CD4-positive, alpha-beta memory T cell (primary cell): ENCODE results near the gene COL13A1. TPM values are rescaled to one million over a fixed set of nuclear protein-coding genes. Genes with fewer than 3 reads are reported as not detected.

Experiments used
- CTCF ChIA-PET: fragments of 350-600 bp; sonication (Branson Sonifier 250); formaldehyde crosslinking; loops from one replicate; lab custom pipeline; 2021; ENCODE audit warnings: inconsistent platforms; ENCODE audit not compliant: partially characterized antibody; lab: Charles Lee
- POLR2A ChIA-PET: fragments of 350-600 bp; sonication (Branson Sonifier 250); formaldehyde crosslinking; loops from one replicate; lab custom pipeline; 2021; ENCODE audit not compliant: partially characterized antibody; lab: Charles Lee
- DNase-seq, 5 donors: peaks; one replicate each; pipeline versions ENCODE4 v3.0.0 to v3.0.0-alpha.2; 2020 to 2022; ENCODE audit warnings: mixed read lengths in 1 of 5
- H3K27ac ChIP-seq: one replicate; pipeline ENCODE4 v1.7.0; 2013; ENCODE audit warnings: low read depth, low read length
- H3K27me3 ChIP-seq: 2 replicates; pipeline ENCODE4 v1.7.0; 2013; ENCODE audit warnings: mild to moderate bottlenecking, low read length, moderate library complexity; ENCODE audit not compliant: insufficient read depth
- H3K36me3 ChIP-seq: 2 replicates; pipeline ENCODE4 v1.7.0; 2013; ENCODE audit warnings: mild to moderate bottlenecking, low read length, moderate library complexity; ENCODE audit not compliant: insufficient read depth
- H3K4me1 ChIP-seq: 2 replicates; pipeline ENCODE4 v1.7.0; 2013; ENCODE audit warnings: mild to moderate bottlenecking, low read length, moderate library complexity; ENCODE audit not compliant: insufficient read depth
- H3K4me3 ChIP-seq, 2 donors: one replicate each; pipeline ENCODE4 v1.7.0; 2013; ENCODE audit warnings: low read length in 2 of 2, mild to moderate bottlenecking in 1 of 2
- H3K9me3 ChIP-seq, 2 donors: one replicate each; pipeline ENCODE4 v1.7.0; 2013; ENCODE audit warnings: low read length in 2 of 2, control low read depth in 1 of 2; ENCODE audit not compliant: control insufficient read depth in 1 of 2
- H3K27ac Mint-ChIP-seq, 7 donors: one replicate each; pipeline ENCODE4 v1.8.0; 2020 to 2021; ENCODE audit warnings: mixed read lengths in 7 of 7, mild to moderate bottlenecking in 6 of 7, inconsistent platforms in 3 of 7, moderate library complexity in 3 of 7
- H3K27me3 Mint-ChIP-seq, 2 donors: one replicate each; pipeline ENCODE4 v1.8.0; 2020 to 2021; ENCODE audit warnings: mixed read lengths in 2 of 2
- H3K36me3 Mint-ChIP-seq, 2 donors: one replicate each; pipeline ENCODE4 v1.8.0; 2020 to 2021; ENCODE audit warnings: mixed read lengths in 2 of 2, inconsistent platforms in 1 of 2, mild to moderate bottlenecking in 1 of 2
- H3K4me1 Mint-ChIP-seq, 4 donors: one replicate each; pipeline ENCODE4 v1.8.0; 2020 to 2021; ENCODE audit warnings: mixed read lengths in 4 of 4, mild to moderate bottlenecking in 1 of 4
- H3K4me3 Mint-ChIP-seq, 8 donors: one replicate each; pipeline ENCODE4 v1.8.0; 2020 to 2021; ENCODE audit warnings: mixed read lengths in 8 of 8, mild to moderate bottlenecking in 7 of 8, moderate library complexity in 6 of 8, inconsistent platforms in 3 of 8
- H3K9me3 Mint-ChIP-seq, 8 donors: one replicate each; pipeline ENCODE4 v1.8.0; 2020 to 2021; ENCODE audit warnings: mixed read lengths in 8 of 8, mild to moderate bottlenecking in 5 of 8, inconsistent platforms in 3 of 8, moderate library complexity in 1 of 8
- intact Hi-C: fragments of 100-400 bp; cut with micrococcal nuclease; formaldehyde crosslinking; loops from one replicate; pipeline ENCODE4 v1.15.1; 2023
- polyA plus RNA-seq, 2 donors: library from polyadenylated mRNA; unstranded; fragments of 300-500 nt; fragmentation: Illumina TruSeq; gene quantifications; one replicate each; pipeline ENCODE4 v1.2.3, GENCODE V29; 2021
- total RNA-seq, 2 experiments: library from RNA; stranded (reverse); gene quantifications; one replicate each; pipeline ENCODE4 v1.2.3, GENCODE V29; 2021

The COL13A1 gene
- total and polyA plus RNA-seq, 4 experiments from 2014 or later, result not detected

DNA sequence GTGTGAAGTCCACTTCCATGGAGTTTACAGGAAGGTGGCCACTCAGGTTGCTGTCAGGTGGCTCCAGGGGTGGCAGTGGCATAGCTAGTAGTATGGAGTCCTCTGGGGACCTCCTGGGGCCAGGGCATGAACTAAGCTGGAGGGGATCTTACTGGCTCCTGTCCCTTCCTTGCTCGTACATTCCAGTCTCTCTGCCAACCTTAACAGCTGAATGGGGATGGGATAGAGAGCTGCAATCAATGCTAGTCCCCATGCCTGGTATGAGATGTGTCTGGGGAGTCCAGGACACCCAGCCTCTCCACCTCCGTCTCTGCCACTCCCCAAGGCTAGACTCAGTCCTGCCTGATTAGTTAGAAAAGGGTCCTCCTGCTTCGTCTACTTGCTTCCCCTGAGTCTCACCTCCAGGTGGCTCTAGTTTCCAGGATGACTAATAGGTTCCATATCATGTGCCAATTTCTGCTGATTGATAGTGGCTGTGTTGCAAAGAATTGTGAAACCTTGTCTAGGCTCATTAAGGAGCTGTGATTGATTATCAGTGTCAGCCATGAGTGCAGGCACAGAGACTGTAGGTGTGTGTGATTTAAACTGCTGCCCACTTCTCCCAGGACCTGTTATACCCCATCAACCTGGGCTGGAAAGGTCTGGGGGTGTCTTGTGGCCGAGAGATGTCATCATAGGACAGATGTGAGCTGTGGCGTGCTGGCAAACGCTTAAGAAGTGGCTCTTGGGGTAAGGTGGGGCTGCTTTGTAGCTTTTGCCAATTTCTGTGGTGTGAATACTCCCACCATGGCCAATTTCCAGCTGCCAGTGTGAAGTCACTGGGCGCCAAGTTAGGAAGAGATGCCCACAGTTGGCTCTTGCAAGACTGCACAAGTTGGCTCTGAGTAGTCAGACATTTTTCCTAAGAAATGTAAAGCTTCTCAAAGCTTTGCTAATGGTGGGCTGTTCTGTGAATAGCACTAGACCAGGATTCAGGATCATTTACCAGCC is 59.8 kb downstream of the COL13A1 start:
- H3K27me3 Mint-ChIP-seq, result peaks cover 6 to 7% of the 10 kb centered on the region in 2 donors
- no peak for DNase-seq
- Histone ChIP-seq H3K36me3 (no peaks in the 10 kb centered on the region), H3K4me3 (no peak overlapping the region), H3K27me3 (no peaks in the 10 kb centered on the region), H3K9me3 (no peaks in the 10 kb centered on the region), H3K4me1 (no peaks in the 10 kb centered on the region), H3K27ac (no peak overlapping the region)
- H3K4me3 Mint-ChIP-seq, result no peak overlapping the region
- H3K27ac Mint-ChIP-seq, result no peak overlapping the region
- ChIA-PET CTCF (no interaction called here), POLR2A (no interaction called here)
- H3K36me3 Mint-ChIP-seq, result no peaks in the 10 kb centered on the region
- intact Hi-C loops, result no loop called here
- H3K4me1 Mint-ChIP-seq, result no peaks in the 10 kb centered on the region
- no peaks in the 10 kb centered on the region for H3K9me3 Mint-ChIP-seq

- CTCF ChIA-PET, result no interaction called here
- POLR2A ChIA-PET, result no interaction called here
These were observed 61.3 kb downstream of the COL13A1 start for GRCh38 chr10:69862882-69863530.

GRCh38 chr10:69863580-69863979 is 61.9 kb downstream of the COL13A1 start:
- no peak overlapping the region for H3K27ac ChIP-seq
- Mint-ChIP-seq H3K9me3 (no peaks in the 10 kb centered on the region), H3K27me3 (peaks cover 6 to 7% of the 10 kb centered on the region in 2 donors), H3K36me3 (no peaks in the 10 kb centered on the region), H3K4me3 (no peak overlapping the region), H3K27ac (no peak overlapping the region), H3K4me1 (no peaks in the 10 kb centered on the region)
- intact Hi-C loops, result no loop called here
- no peaks in the 10 kb centered on the region for H3K27me3 ChIP-seq
- H3K4me3 ChIP-seq, result no peak overlapping the region
- POLR2A ChIA-PET, result no interaction called here
- H3K9me3 ChIP-seq, result no peaks in the 10 kb centered on the region
- no peaks in the 10 kb centered on the region for H3K36me3 ChIP-seq
- DNase-seq, result no peak
- no peaks in the 10 kb centered on the region for H3K4me1 ChIP-seq
- CTCF ChIA-PET, result no interaction called here

More at GRCh38 chr10:69862882-69863530, 61.3 kb downstream of the COL13A1 start:
- DNase-seq, result no peak
- no peak overlapping the region for H3K27ac ChIP-seq
- Mint-ChIP-seq H3K27ac (no peak overlapping the region), H3K4me1 (no peaks in the 10 kb centered on the region), H3K9me3 (no peaks in the 10 kb centered on the region), H3K4me3 (no peak overlapping the region), H3K27me3 (peaks cover 6 to 7% of the 10 kb centered on the region in 2 donors), H3K36me3 (no peaks in the 10 kb centered on the region)
- intact Hi-C loops, result no loop called here
- H3K4me1 ChIP-seq, result no peaks in the 10 kb centered on the region
- no peaks in the 10 kb centered on the region for H3K27me3 ChIP-seq
- no peaks in the 10 kb centered on the region for H3K36me3 ChIP-seq
- H3K4me3 ChIP-seq, result no peak overlapping the region
- H3K9me3 ChIP-seq, result no peaks in the 10 kb centered on the region

- Mint-ChIP-seq H3K9me3 (no peaks in the 10 kb centered on the region), H3K4me3 (no peak overlapping the region), H3K27ac (no peak overlapping the region), H3K36me3 (no peaks in the 10 kb centered on the region), H3K4me1 (no peaks in the 10 kb centered on the region), H3K27me3 (peaks cover 6 to 7% of the 10 kb centered on the region in 2 donors)
- ChIA-PET CTCF (no interaction called here), POLR2A (no interaction called here)
- intact Hi-C loops, result no loop called here
- H3K4me1 ChIP-seq, result no peaks in the 10 kb centered on the region
- no peak overlapping the region for H3K27ac ChIP-seq
- no peaks in the 10 kb centered on the region for H3K36me3 ChIP-seq
- DNase-seq, result no peak
- H3K9me3 ChIP-seq, result no peaks in the 10 kb centered on the region
- H3K27me3 ChIP-seq, result no peaks in the 10 kb centered on the region
- H3K4me3 ChIP-seq, result no peak overlapping the region
These were observed 62.6 kb downstream of the COL13A1 start for GRCh38 chr10:69864321-69864720.

DNA sequence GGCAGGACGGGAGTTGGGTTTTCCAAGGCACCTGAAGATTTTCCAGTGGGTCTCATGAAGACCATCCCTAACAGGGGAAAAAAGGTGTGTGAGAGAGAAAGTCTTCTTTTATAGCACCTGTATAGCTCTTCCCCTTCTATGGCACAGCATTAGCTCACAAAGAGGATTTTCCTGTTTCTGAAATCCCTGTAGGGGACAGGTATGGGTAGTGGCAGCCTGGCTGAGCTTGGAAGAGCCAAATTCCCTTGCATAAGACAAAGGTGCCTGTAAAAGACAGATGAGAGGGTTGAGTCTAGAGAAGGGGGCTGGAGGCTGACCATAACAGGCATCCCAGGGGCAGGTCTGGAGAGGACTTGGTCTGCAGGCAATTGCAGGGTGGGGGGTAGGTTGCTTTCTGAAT is 63.7 kb downstream of the COL13A1 start:
- Histone ChIP-seq H3K9me3 (no peaks in the 10 kb centered on the region), H3K27ac (no peak overlapping the region), H3K4me1 (no peaks in the 10 kb centered on the region), H3K27me3 (no peaks in the 10 kb centered on the region), H3K36me3 (no peaks in the 10 kb centered on the region), H3K4me3 (no peak overlapping the region)
- intact Hi-C loops, result no loop called here
- no peaks in the 10 kb centered on the region for H3K9me3 Mint-ChIP-seq
- H3K4me3 Mint-ChIP-seq, result no peak overlapping the region
- no peak for DNase-seq
- ChIA-PET POLR2A (no interaction called here), CTCF (no interaction called here)
- peaks cover 6 to 7% of the 10 kb centered on the region in 2 donors for H3K27me3 Mint-ChIP-seq
- no peaks in the 10 kb centered on the region for H3K36me3 Mint-ChIP-seq
- H3K4me1 Mint-ChIP-seq, result no peaks in the 10 kb centered on the region
- no peak overlapping the region for H3K27ac Mint-ChIP-seq

- no peaks in the 10 kb centered on the region for H3K9me3 ChIP-seq
- no peaks in the 10 kb centered on the region for H3K27me3 ChIP-seq
- intact Hi-C loops, result no loop called here
- Mint-ChIP-seq H3K27me3 (peaks cover 6% of the 10 kb centered on the region in 2 donors), H3K27ac (peak overlapping the region in 1 of 7 donors; percentile 25), H3K4me1 (no peaks in the 10 kb centered on the region), H3K36me3 (no peaks in the 10 kb centered on the region), H3K4me3 (no peak overlapping the region), H3K9me3 (no peaks in the 10 kb centered on the region)
- H3K4me3 ChIP-seq, result no peak overlapping the region
- no peak overlapping the region for H3K27ac ChIP-seq
- H3K4me1 ChIP-seq, result no peaks in the 10 kb centered on the region
- CTCF ChIA-PET, result no interaction called here
- POLR2A ChIA-PET, result no interaction called here
- no peak for DNase-seq
- no peaks in the 10 kb centered on the region for H3K36me3 ChIP-seq
These were observed 64.6 kb downstream of the COL13A1 start for GRCh38 chr10:69866246-69866687.

DNA sequence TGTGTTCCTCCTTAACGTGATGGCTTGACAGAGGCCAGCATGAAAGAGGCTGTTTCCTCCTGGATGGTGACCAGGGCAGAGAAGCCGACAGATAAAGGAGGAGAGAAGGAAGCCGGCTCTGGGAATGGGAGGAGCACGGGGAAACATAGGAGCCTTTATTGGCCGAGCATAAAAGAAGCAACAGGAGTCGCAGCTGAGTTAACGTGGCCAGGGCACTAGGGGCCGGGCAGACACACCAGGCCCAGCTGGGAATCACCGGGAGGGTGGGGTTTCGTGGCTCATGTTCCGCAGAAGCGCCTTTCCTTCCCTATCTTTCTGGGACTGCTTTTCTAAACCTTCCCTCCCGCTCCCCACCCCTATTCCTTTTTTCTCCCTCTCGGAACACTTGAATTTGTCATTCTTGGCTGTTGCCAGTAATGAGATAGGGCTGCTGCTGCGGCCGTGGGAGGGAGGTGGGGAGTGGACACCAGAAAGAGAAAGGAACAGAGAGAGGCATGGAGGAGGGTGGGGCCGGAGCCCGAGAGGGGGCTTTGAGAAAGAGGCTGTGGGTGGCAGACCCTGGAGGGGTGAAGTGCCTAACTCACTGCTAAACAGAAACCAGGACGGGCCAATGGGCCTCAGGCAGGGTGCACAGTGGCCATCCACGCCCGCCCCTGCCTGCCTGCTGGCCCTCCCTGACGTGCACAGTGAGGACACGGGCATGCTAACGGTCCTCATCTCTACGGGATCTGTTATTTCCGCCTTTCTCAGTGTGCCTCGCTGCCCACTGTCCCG is 65.2 kb downstream of the COL13A1 start:
- H3K4me1 Mint-ChIP-seq, result no peaks in the 10 kb centered on the region
- Histone ChIP-seq H3K36me3 (no peaks in the 10 kb centered on the region), H3K4me3 (no peak overlapping the region), H3K27ac (no peak overlapping the region), H3K9me3 (no peaks in the 10 kb centered on the region), H3K27me3 (no peaks in the 10 kb centered on the region), H3K4me1 (no peaks in the 10 kb centered on the region)
- H3K27ac Mint-ChIP-seq, result peak overlapping the region in 1 of 7 donors; percentile 25
- POLR2A ChIA-PET, result no interaction called here
- H3K36me3 Mint-ChIP-seq, result no peaks in the 10 kb centered on the region
- intact Hi-C loops, result no loop called here
- no peak for DNase-seq
- H3K27me3 Mint-ChIP-seq, result peaks cover 4 to 5% of the 10 kb centered on the region in 2 donors
- CTCF ChIA-PET, result no interaction called here
- no peak overlapping the region for H3K4me3 Mint-ChIP-seq
- H3K9me3 Mint-ChIP-seq, result no peaks in the 10 kb centered on the region
